Measurements from ENCODE around the gene ZNF557. TPM values are rescaled to one million over a fixed set of nuclear protein-coding genes. Genes with fewer than 3 reads are reported as not detected.

Gene ZNF557
- total and polyA plus RNA-seq, 2 donors, result 5.2 to 12.7 TPM

- peaks cover 0 to 5% of the 10 kb centered on the region in 2 donors for H3K4me1 ChIP-seq (ENCODE audit: control insufficient read depth in 2 of 2, insufficient read depth in 2 of 2, low read length in 2 of 2)
- peaks cover 0 to 4% of the 10 kb centered on the region in 2 donors for H3K9me3 ChIP-seq (ENCODE audit: control insufficient read depth in 2 of 2, insufficient read depth in 1 of 2, low read length in 1 of 2)
- peaks cover 3% of the 10 kb centered on the region in 2 donors for H3K36me3 ChIP-seq (ENCODE audit: control insufficient read depth in 2 of 2, insufficient read depth in 2 of 2, low read length in 1 of 2)
- H3K27me3 ChIP-seq (ENCODE audit: control insufficient read depth in 2 of 2, insufficient read depth in 1 of 2, low read length in 1 of 2), result no peaks in the 10 kb centered on the region
- WGBS, result 98% methylated on average over 1 of the region's 1 CpG
- H3K4me3 ChIP-seq (ENCODE audit: low read length in 2 of 2), result no peak overlapping the region
- no peak for DNase-seq (ENCODE audit: low read depth in 6 of 9, low spot score in 9 of 9)
- H3K27ac ChIP-seq (ENCODE audit: low read depth in 1 of 2, low read length in 1 of 2), result no peak overlapping the region
These were observed 43.7 kb downstream of the ZNF557 start for GRCh38 chr19:7113233-7113632.

- WGBS, result 98% methylated on average over 6 of the region's 6 CpGs
- H3K27ac ChIP-seq (ENCODE audit: low read depth in 1 of 2, low read length in 1 of 2), result no peak overlapping the region
These were observed 46.2 kb downstream of the ZNF557 start for GRCh38 chr19:7115721-7116120.

GRCh38 chr19:7117248-7117647 lies 47.7 kb downstream of the ZNF557 start:
- Histone ChIP-seq H3K36me3 (ENCODE audit: control insufficient read depth in 2 of 2, insufficient read depth in 2 of 2, low read length in 1 of 2) (peaks cover 3 to 14% of the 10 kb centered on the region in 2 donors), H3K4me3 (ENCODE audit: low read length in 2 of 2) (no peak overlapping the region), H3K27me3 (ENCODE audit: control insufficient read depth in 2 of 2, insufficient read depth in 1 of 2, low read length in 1 of 2) (no peaks in the 10 kb centered on the region), H3K27ac (ENCODE audit: low read depth in 1 of 2, low read length in 1 of 2) (no peak overlapping the region), H3K9me3 (ENCODE audit: control insufficient read depth in 2 of 2, insufficient read depth in 1 of 2, low read length in 1 of 2) (peaks cover 0 to 3% of the 10 kb centered on the region in 2 donors), H3K4me1 (ENCODE audit: control insufficient read depth in 2 of 2, insufficient read depth in 2 of 2, low read length in 2 of 2) (peaks cover 0 to 5% of the 10 kb centered on the region in 2 donors)
- no peak for DNase-seq (ENCODE audit: low read depth in 6 of 9, low spot score in 9 of 9)
- 98% methylated on average over 11 of the region's 11 CpGs for WGBS

More at GRCh38 chr19:7115721-7116120, 46.2 kb downstream of the ZNF557 start:
- DNase-seq (ENCODE audit: low read depth in 6 of 9, low spot score in 9 of 9), result no peak
- H3K4me1 ChIP-seq (ENCODE audit: control insufficient read depth in 2 of 2, insufficient read depth in 2 of 2, low read length in 2 of 2), result peaks cover 0 to 5% of the 10 kb centered on the region in 2 donors
- H3K9me3 ChIP-seq (ENCODE audit: control insufficient read depth in 2 of 2, insufficient read depth in 1 of 2, low read length in 1 of 2), result peaks cover 0 to 3% of the 10 kb centered on the region in 2 donors
- no peak overlapping the region for H3K4me3 ChIP-seq (ENCODE audit: low read length in 2 of 2)
- peaks cover 3 to 14% of the 10 kb centered on the region in 2 donors for H3K36me3 ChIP-seq (ENCODE audit: control insufficient read depth in 2 of 2, insufficient read depth in 2 of 2, low read length in 1 of 2)
- H3K27me3 ChIP-seq (ENCODE audit: control insufficient read depth in 2 of 2, insufficient read depth in 1 of 2, low read length in 1 of 2), result no peaks in the 10 kb centered on the region

- 96% methylated on average over 14 of the region's 14 CpGs for WGBS
- Histone ChIP-seq H3K4me1 (ENCODE audit: control insufficient read depth in 2 of 2, insufficient read depth in 2 of 2, low read length in 2 of 2) (peaks cover 0 to 5% of the 10 kb centered on the region in 2 donors), H3K4me3 (ENCODE audit: low read length in 2 of 2) (no peak overlapping the region), H3K27me3 (ENCODE audit: control insufficient read depth in 2 of 2, insufficient read depth in 1 of 2, low read length in 1 of 2) (no peaks in the 10 kb centered on the region), H3K36me3 (ENCODE audit: control insufficient read depth in 2 of 2, insufficient read depth in 2 of 2, low read length in 1 of 2) (peaks cover 3 to 19% of the 10 kb centered on the region in 2 donors), H3K27ac (ENCODE audit: low read depth in 1 of 2, low read length in 1 of 2) (no peak overlapping the region), H3K9me3 (ENCODE audit: control insufficient read depth in 2 of 2, insufficient read depth in 1 of 2, low read length in 1 of 2) (peaks cover 0 to 2% of the 10 kb centered on the region in 2 donors)
- no peak for DNase-seq (ENCODE audit: low read depth in 6 of 9, low spot score in 9 of 9)
These were observed 50.1 kb downstream of the ZNF557 start for GRCh38 chr19:7119582-7119981.

- no peak for DNase-seq (ENCODE audit: low read depth in 6 of 9, low spot score in 9 of 9)
- 98% methylated on average over 10 of the region's 10 CpGs for WGBS
- H3K4me3 ChIP-seq (ENCODE audit: low read length in 2 of 2), result no peak overlapping the region
- no peaks in the 10 kb centered on the region for H3K27me3 ChIP-seq (ENCODE audit: control insufficient read depth in 2 of 2, insufficient read depth in 1 of 2, low read length in 1 of 2)
- H3K27ac ChIP-seq (ENCODE audit: low read depth in 1 of 2, low read length in 1 of 2), result no peak overlapping the region
- peaks cover 11 to 24% of the 10 kb centered on the region in 2 donors for H3K36me3 ChIP-seq (ENCODE audit: control insufficient read depth in 2 of 2, insufficient read depth in 2 of 2, low read length in 1 of 2)
- H3K9me3 ChIP-seq (ENCODE audit: control insufficient read depth in 2 of 2, insufficient read depth in 1 of 2, low read length in 1 of 2), result peaks cover 0 to 2% of the 10 kb centered on the region in 2 donors
- peaks cover 0 to 5% of the 10 kb centered on the region in 2 donors for H3K4me1 ChIP-seq (ENCODE audit: control insufficient read depth in 2 of 2, insufficient read depth in 2 of 2, low read length in 2 of 2)
These were observed 51.0 kb downstream of the ZNF557 start for GRCh38 chr19:7120499-7120898.

- Histone ChIP-seq H3K9me3 (ENCODE audit: control insufficient read depth in 2 of 2, insufficient read depth in 1 of 2, low read length in 1 of 2) (peaks cover 7 to 10% of the 10 kb centered on the region in 2 donors), H3K4me3 (ENCODE audit: low read length in 2 of 2) (no peak overlapping the region), H3K27ac (ENCODE audit: low read depth in 1 of 2, low read length in 1 of 2) (no peak overlapping the region), H3K27me3 (ENCODE audit: control insufficient read depth in 2 of 2, insufficient read depth in 1 of 2, low read length in 1 of 2) (no peaks in the 10 kb centered on the region), H3K4me1 (ENCODE audit: control insufficient read depth in 2 of 2, insufficient read depth in 2 of 2, low read length in 2 of 2) (no peaks in the 10 kb centered on the region), H3K36me3 (ENCODE audit: control insufficient read depth in 2 of 2, insufficient read depth in 2 of 2, low read length in 1 of 2) (peaks cover 19 to 33% of the 10 kb centered on the region in 2 donors)
- WGBS, result 99% methylated on average over 16 of the region's 16 CpGs
- DNase-seq (ENCODE audit: low read depth in 6 of 9, low spot score in 9 of 9), result no peak
These were observed 53.2 kb downstream of the ZNF557 start for GRCh38 chr19:7122701-7123100.

GRCh38 chr19:7124782-7125181 lies 55.3 kb downstream of the ZNF557 start:
- peaks cover 21 to 28% of the 10 kb centered on the region in 2 donors for H3K36me3 ChIP-seq (ENCODE audit: control insufficient read depth in 2 of 2, insufficient read depth in 2 of 2, low read length in 1 of 2)
- no peaks in the 10 kb centered on the region for H3K27me3 ChIP-seq (ENCODE audit: control insufficient read depth in 2 of 2, insufficient read depth in 1 of 2, low read length in 1 of 2)
- WGBS, result 62% methylated on average over 3 of the region's 3 CpGs
- DNase-seq (ENCODE audit: low read depth in 6 of 9, low spot score in 9 of 9), result no peak
- H3K27ac ChIP-seq (ENCODE audit: low read depth in 1 of 2, low read length in 1 of 2), result no peak overlapping the region
- no peaks in the 10 kb centered on the region for H3K4me1 ChIP-seq (ENCODE audit: control insufficient read depth in 2 of 2, insufficient read depth in 2 of 2, low read length in 2 of 2)
- no peak overlapping the region for H3K4me3 ChIP-seq (ENCODE audit: low read length in 2 of 2)
- H3K9me3 ChIP-seq (ENCODE audit: control insufficient read depth in 2 of 2, insufficient read depth in 1 of 2, low read length in 1 of 2), result peaks cover 7 to 10% of the 10 kb centered on the region in 2 donors

GRCh38 chr19:7125221-7125620 lies 55.7 kb downstream of the ZNF557 start:
- Histone ChIP-seq H3K9me3 (ENCODE audit: control insufficient read depth in 2 of 2, insufficient read depth in 1 of 2, low read length in 1 of 2) (peaks cover 7 to 10% of the 10 kb centered on the region in 2 donors), H3K27ac (ENCODE audit: low read depth in 1 of 2, low read length in 1 of 2) (no peak overlapping the region), H3K27me3 (ENCODE audit: control insufficient read depth in 2 of 2, insufficient read depth in 1 of 2, low read length in 1 of 2) (no peaks in the 10 kb centered on the region), H3K36me3 (ENCODE audit: control insufficient read depth in 2 of 2, insufficient read depth in 2 of 2, low read length in 1 of 2) (peaks cover 21 to 24% of the 10 kb centered on the region in 2 donors), H3K4me1 (ENCODE audit: control insufficient read depth in 2 of 2, insufficient read depth in 2 of 2, low read length in 2 of 2) (no peaks in the 10 kb centered on the region), H3K4me3 (ENCODE audit: low read length in 2 of 2) (no peak overlapping the region)
- WGBS, result 98% methylated on average over 16 of the region's 16 CpGs
- DNase-seq (ENCODE audit: low read depth in 6 of 9, low spot score in 9 of 9), result no peak

- WGBS, result 96% methylated on average over 3 of the region's 3 CpGs
- Histone ChIP-seq H3K27ac (ENCODE audit: low read depth in 1 of 2, low read length in 1 of 2) (no peak overlapping the region), H3K4me3 (ENCODE audit: low read length in 2 of 2) (no peak overlapping the region), H3K36me3 (ENCODE audit: control insufficient read depth in 2 of 2, insufficient read depth in 2 of 2, low read length in 1 of 2) (peaks cover 21 to 23% of the 10 kb centered on the region in 2 donors), H3K9me3 (ENCODE audit: control insufficient read depth in 2 of 2, insufficient read depth in 1 of 2, low read length in 1 of 2) (peaks cover 7 to 10% of the 10 kb centered on the region in 2 donors), H3K27me3 (ENCODE audit: control insufficient read depth in 2 of 2, insufficient read depth in 1 of 2, low read length in 1 of 2) (no peaks in the 10 kb centered on the region), H3K4me1 (ENCODE audit: control insufficient read depth in 2 of 2, insufficient read depth in 2 of 2, low read length in 2 of 2) (no peaks in the 10 kb centered on the region)
- DNase-seq (ENCODE audit: low read depth in 6 of 9, low spot score in 9 of 9), result no peak
These were observed 56.6 kb downstream of the ZNF557 start for GRCh38 chr19:7126132-7126531.

Data from thymus (tissue), 11 donors.